ENCODE data around the gene AVPR2. TPM values are rescaled to one million over a fixed set of nuclear protein-coding genes. Genes with fewer than 3 reads are reported as not detected.

The AVPR2 gene
- total and polyA plus RNA-seq, 10 of the 15 experiments (the other 5 are each of a cell fraction or from before 2014, with no cell fraction given): 0.12 to 0.37 TPM; not detected in 8

- Histone ChIP-seq H4K20me1 (ENCODE audit: control insufficient read depth, insufficient read depth) (no peaks in the 10 kb centered on the region), H3K36me3 (ENCODE audit: control insufficient read depth in 2 of 2, insufficient read depth in 2 of 2, low read length in 1 of 2) (no peaks in the 10 kb centered on the region), H3K4me3 (no peak overlapping the region), H3K27me3 (replicated peaks in 1 of 2; ENCODE audit: control insufficient read depth in 2 of 2, insufficient read depth in 2 of 2, low read length in 1 of 2) (no peaks in the 10 kb centered on the region; a peak in 1 of 4 replicates), H3K9ac (ENCODE audit: control insufficient read depth, insufficient read depth, low read length) (no peak overlapping the region), H3K9me3 (replicated peaks; ENCODE audit: control insufficient read depth, insufficient read depth, low read length) (no peaks in the 10 kb centered on the region), H2AFZ (ENCODE audit: control insufficient read depth, low read depth, low read length) (no peak overlapping the region), H3K4me1 (ENCODE audit: control insufficient read depth, insufficient read depth, low read length) (no peaks in the 10 kb centered on the region), H3K79me2 (ENCODE audit: control insufficient read depth, insufficient read depth, low read length) (no peaks in the 10 kb centered on the region), H3K27ac (ENCODE audit: control insufficient read depth, insufficient read depth) (no peak overlapping the region), H3K4me2 (ENCODE audit: control insufficient read depth, insufficient read depth) (no peak overlapping the region)
- DNase-seq (ENCODE audit: low read depth, low spot score): no peak
- no TSS peak for BruUV-seq (replicated peaks)
- no peak for TF ChIP-seq LARP7 (IDR thresholded peaks at IDR 0.05)
- no peak for TF ChIP-seq JUND (IDR thresholded peaks at IDR 0.05; ENCODE audit: low read depth, low read length)
- no peak for TF ChIP-seq ASH2L (IDR thresholded peaks at IDR 0.05; ENCODE audit: borderline replicate concordance, low read depth)
- TF ChIP-seq CHD1 (IDR thresholded peaks at IDR 0.05; ENCODE audit: low read depth, low read length): no peak
- no peak for TF ChIP-seq BCLAF1 (IDR thresholded peaks at IDR 0.05)
- no peak for TF ChIP-seq IKZF1 (conservative IDR thresholded peaks at IDR 0.05)
- no peak for TF ChIP-seq IKZF2 (IDR thresholded peaks at IDR 0.05)
- no peak for TF ChIP-seq CREM (IDR thresholded peaks at IDR 0.05; ENCODE audit: low read depth)
- no peak for TF ChIP-seq CREB1 (IDR thresholded peaks at IDR 0.05; ENCODE audit: low read depth)
- no peak for TF ChIP-seq POLR2A (IDR thresholded peaks at IDR 0.05; ENCODE audit: low read depth, low read length)
- no peak for TF ChIP-seq CHD4 (IDR thresholded peaks at IDR 0.05)
- no peak for TF ChIP-seq CBX3 (IDR thresholded peaks at IDR 0.05; ENCODE audit: borderline replicate concordance, low read depth)
- ChIA-PET CTCF (no interaction called here), SMC1A (ENCODE audit: uncharacterized antibody, unreplicated experiment) (no interaction called here), RAD21 (ENCODE audit: unreplicated experiment) (no interaction called here), POLR2A (no interaction called here)
- no peak for ATAC-seq
- 26% methylated on average over 22 of the region's 22 CpGs for WGBS (ENCODE audit: insufficient coverage, insufficient replicate concordance, low lambda C conversion rate, missing lambda C conversion rate)
- intact Hi-C loops (cut with micrococcal nuclease; ENCODE audit: unreplicated experiment): no loop called here
- in situ Hi-C loops (cut with MboI): no loop called here
- FAIRE-seq: no peak
These were observed 41.9 kb upstream of the AVPR2 start for GRCh38 chrX:153862369-153863250.
